ENCODE measurements around the gene EFTUD2. TPM values are rescaled to one million over a fixed set of nuclear protein-coding genes. Genes with fewer than 3 reads are reported as not detected.

The EFTUD2 gene
- total and polyA plus RNA-seq, 2 of the 8 experiments (the other 6 are each of a cell fraction or from before 2014, with no cell fraction given): 118 to 195 TPM

DNA sequence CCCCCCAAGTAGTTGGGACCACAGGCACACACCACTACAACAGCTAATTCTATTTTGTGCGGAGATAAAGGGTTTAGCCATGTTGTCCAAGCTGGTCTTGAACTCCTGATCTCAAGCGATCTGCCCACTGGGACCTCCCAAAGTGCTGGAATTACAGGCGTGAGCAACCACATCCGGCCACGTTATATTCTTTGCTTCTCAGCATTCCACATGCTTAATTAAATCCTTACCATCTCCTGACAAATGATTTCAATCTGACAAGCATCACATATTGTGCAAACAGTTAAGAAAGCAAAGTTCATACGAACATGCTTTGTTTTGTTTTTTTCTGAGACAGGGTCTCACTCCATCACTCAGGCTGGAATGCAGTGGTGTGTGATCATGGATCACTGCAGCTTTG is 33.3 kb downstream of the EFTUD2 start:
- Histone ChIP-seq H4K5ac (ENCODE audit: insufficient read length, low read depth, low read length) (no peak overlapping the region), H3K79me1 (ENCODE audit: low read depth, low read length) (no peaks in the 10 kb centered on the region), H2BK20ac (ENCODE audit: low read length) (no peak overlapping the region), H2BK5ac (ENCODE audit: low read depth, low read length) (no peak overlapping the region), H3K27me3 (replicated peaks in 1 of 4; ENCODE audit: control insufficient read depth in 3 of 4, extremely low read depth in 1 of 4, insufficient read depth in 3 of 4, low read length in 3 of 4) (no peaks in the 10 kb centered on the region), H3K23me2 (ENCODE audit: low read depth, low read length) (no peaks in the 10 kb centered on the region), H4K8ac (ENCODE audit: extremely low read depth, insufficient read depth, low read length) (no peak overlapping the region), H3K4me2 (ENCODE audit: insufficient read depth in 1 of 2, low read depth in 2 of 2, low read length in 2 of 2) (no peak overlapping the region), H3K79me2 (ENCODE audit: control insufficient read depth in 1 of 2, insufficient read depth in 2 of 2, low read length in 2 of 2) (no peaks in the 10 kb centered on the region), H3K9ac (replicated peaks in 1 of 4; ENCODE audit: extremely low read depth in 1 of 4, low read depth in 3 of 4, low read length in 3 of 4) (no peak overlapping the region), H2BK120ac (replicated peaks; ENCODE audit: low read depth, low read length) (no peak overlapping the region), H3K4me3 (ENCODE audit: extremely low read depth in 1 of 4, insufficient read depth in 2 of 4, low read depth in 3 of 4, low read length in 4 of 4) (no peak overlapping the region), H4K91ac (replicated peaks; ENCODE audit: insufficient read length, low read length) (no peak overlapping the region), H3K4me1 (replicated peaks in 1 of 4; ENCODE audit: control insufficient read depth in 3 of 4, insufficient read depth in 4 of 4, low read length in 3 of 4) (no peaks in the 10 kb centered on the region), H2AFZ (ENCODE audit: low read length) (no peak overlapping the region), H3K4ac (replicated peaks; ENCODE audit: insufficient read length, low read depth, low read length) (no peak overlapping the region), H3K36me3 (ENCODE audit: control insufficient read depth in 2 of 4, insufficient read depth in 4 of 4, low read length in 3 of 4) (peaks cover 28 to 66% (median 45%) of the 10 kb centered on the region in 4 experiments), H4K20me1 (replicated peaks in 1 of 2; ENCODE audit: control insufficient read depth in 1 of 2, insufficient read depth in 2 of 2, low read length in 2 of 2) (peaks cover 2% of the 10 kb centered on the region in 2 experiments), H3K23ac (ENCODE audit: insufficient read length) (no peak overlapping the region), H3K56ac (replicated peaks; ENCODE audit: insufficient read length, low read depth, low read length) (no peak overlapping the region), H3K14ac (ENCODE audit: insufficient read length) (no peak overlapping the region), H2BK12ac (ENCODE audit: low read depth, low read length) (no peak overlapping the region), H3K18ac (ENCODE audit: extremely low read depth, low read length) (no peak overlapping the region), H3K9me3 (ENCODE audit: insufficient read depth in 2 of 2, low read depth in 1 of 2, low read length in 1 of 2) (no peaks in the 10 kb centered on the region), H3K27ac (ENCODE audit: low read depth, low read length) (no peak overlapping the region), H2AK5ac (ENCODE audit: low read depth, low read length) (no peak overlapping the region), H2BK15ac (ENCODE audit: low read length) (no peak overlapping the region)
- DNase-seq (ENCODE audit: low read depth in 1 of 2, low spot score in 2 of 2): no peak
- 92% methylated on average over 6 of the region's 6 CpGs; no CpG with 5 or more reads in 1 of the 2 experiments for WGBS, 2 experiments (ENCODE audit: extremely low coverage in 1 of 2, insufficient coverage in 1 of 2, insufficient read length in 1 of 2, insufficient replicate concordance in 2 of 2, low coverage in 1 of 2, low lambda C conversion rate in 2 of 2, missing lambda C conversion rate in 1 of 2)
- ChIA-PET POLR2A (ENCODE audit: partially characterized antibody) (interaction anchor here (0.6 to 5.0 kb wide), 4 partner anchors 12 to 89 kb away, joined by 3 to 15 read pairs (median 8); partner anchors contain the start of gene HIGD1B), CTCF (ENCODE audit: partially characterized antibody) (interaction anchor here (0.8 to 28.4 kb wide), 18 partner anchors 7 to 132 kb away, joined by 3 to 577 read pairs (median 6); partner anchors contain the start of genes ADAM11 and HIGD1B)
- FAIRE-seq: no peak
- TF ChIP-seq EGR1 (IDR thresholded peaks at IDR 0.05; ENCODE audit: borderline replicate concordance, low read depth, low read length): no peak
- no peak for TF ChIP-seq RBBP5 (IDR thresholded peaks at IDR 0.05; ENCODE audit: borderline replicate concordance, low read depth, low read length)
- TF ChIP-seq TAF1 (IDR thresholded peaks at IDR 0.05; ENCODE audit: low read depth, low read length): no peak
- no peak for TF ChIP-seq CHD2 (IDR thresholded peaks at IDR 0.05; ENCODE audit: low read length)
- no peak for TF ChIP-seq RAD21 (IDR thresholded peaks at IDR 0.05 in 1 of 2, conservative IDR thresholded peaks at IDR 0.05 in 1 of 2; ENCODE audit: low read depth in 2 of 2, low read length in 2 of 2)
- TF ChIP-seq FOSL1 (IDR thresholded peaks at IDR 0.05; ENCODE audit: insufficient read depth, low read depth, low read length): no peak
- TF ChIP-seq POLR2A (IDR thresholded peaks at IDR 0.05; ENCODE audit: control extremely low read depth in 1 of 2, low read depth in 2 of 2, low read length in 2 of 2): no peak
- TF ChIP-seq, protein P1, sequence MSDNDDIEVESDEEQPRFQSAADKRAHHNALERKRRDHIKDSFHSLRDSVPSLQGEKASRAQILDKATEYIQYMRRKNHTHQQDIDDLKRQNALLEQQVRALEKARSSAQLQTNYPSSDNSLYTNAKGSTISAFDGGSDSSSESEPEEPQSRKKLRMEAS (IDR thresholded peaks at IDR 0.05): no peak
- TF ChIP-seq SAP30 (IDR thresholded peaks at IDR 0.05; ENCODE audit: insufficient read depth, insufficient replicate concordance, low read length): no peak
- TF ChIP-seq PHF8 (conservative IDR thresholded peaks at IDR 0.05; ENCODE audit: low read depth, low read length): no peak
- no peak for TF ChIP-seq BCL11A (IDR thresholded peaks at IDR 0.05; ENCODE audit: low read depth in 2 of 2, low read length in 2 of 2)
- TF ChIP-seq ZNF274 (IDR thresholded peaks at IDR 0.05; ENCODE audit: borderline replicate concordance, extremely low read depth, low read length): no peak
- TF ChIP-seq EZH2 (IDR thresholded peaks at IDR 0.05; ENCODE audit: low read depth, low read length, severe bottlenecking): no peak
